Loucy (cell line): ENCODE results near the gene SMC4.

Experiments
- H2AFZ ChIP-seq: fragments of 200-600 bp; sonication (generic); 2 replicates; pipeline ENCODE4 v1.6.0; 2016; ENCODE audit warnings: antibody characterized with exemption, mild to moderate bottlenecking, low read length, moderate library complexity
- H3F3A ChIP-seq: fragments of 200-600 bp; 2 replicates; pipeline ENCODE4 v1.6.0; 2016; ENCODE audit warnings: antibody characterized with exemption, low read depth, mild to moderate bottlenecking
- H3K27me3 ChIP-seq: fragments of 200-600 bp; sonication (generic); 2 replicates; pipeline ENCODE4 v1.6.1; 2014; ENCODE audit warnings: low read length, mild to moderate bottlenecking; ENCODE audit not compliant: insufficient read depth, poor library complexity, severe bottlenecking
- H3K36me3 ChIP-seq: fragments of 200-600 bp; sonication (generic); 2 replicates; pipeline ENCODE4 v1.6.1; 2016; ENCODE audit warnings: low read length; ENCODE audit not compliant: insufficient read depth
- H3K4me1 ChIP-seq: fragments of 200-600 bp; sonication (generic); 2 replicates; pipeline ENCODE4 v1.5.1; 2014; ENCODE audit warnings: low read length, mild to moderate bottlenecking; ENCODE audit not compliant: insufficient read depth, poor library complexity, severe bottlenecking
- H3K4me2 ChIP-seq: fragments of 200-600 bp; sonication (generic); 2 replicates; pipeline ENCODE4 v1.6.0; 2014; ENCODE audit warnings: antibody characterized with exemption, low read length, low read depth, mild to moderate bottlenecking; ENCODE audit not compliant: poor library complexity, severe bottlenecking
- H3K4me3 ChIP-seq: fragments of 200-600 bp; sonication (generic); 2 replicates; pipeline ENCODE4 v1.5.1; 2014; ENCODE audit warnings: low read length, mild to moderate bottlenecking, mixed read lengths; ENCODE audit not compliant: poor library complexity, severe bottlenecking
- H3K79me2 ChIP-seq: fragments of 200-600 bp; sonication (generic); 2 replicates; pipeline ENCODE4 v1.6.1; 2014; ENCODE audit warnings: low read length; ENCODE audit not compliant: insufficient read depth
- H3K9ac ChIP-seq: fragments of 200-600 bp; sonication (generic); 2 replicates; pipeline ENCODE4 v1.6.0; 2014; ENCODE audit warnings: mild to moderate bottlenecking, low read depth, low read length, moderate library complexity; ENCODE audit not compliant: poor library complexity, severe bottlenecking
- H3K9me2 ChIP-seq: fragments of 200-600 bp; sonication (generic); replicated peaks from 2 replicates; pipeline ENCODE4 v1.6.1; 2016; ENCODE audit warnings: low read depth, low read length, mixed read lengths
- H3K9me3 ChIP-seq: fragments of 200-600 bp; sonication (generic); 2 replicates; pipeline ENCODE4 v1.6.1; 2014; ENCODE audit warnings: mild to moderate bottlenecking, antibody characterized with exemption, low read length, low read depth; ENCODE audit not compliant: insufficient read depth
- H4K20me1 ChIP-seq: fragments of 200-600 bp; sonication (generic); 2 replicates; pipeline ENCODE4 v1.6.0; 2014; ENCODE audit warnings: antibody characterized with exemption, low read length, mild to moderate bottlenecking; ENCODE audit not compliant: insufficient read depth, poor library complexity, severe bottlenecking
- EZH2phosphoT487 ChIP-seq: fragments of 200-600 bp; IDR thresholded peaks from 2 replicates; pipeline ENCODE4 v1.6.1; 2018; ENCODE audit warnings: antibody characterized with exemption, mild to moderate bottlenecking, moderate library complexity, borderline replicate concordance
- TF ChIP-seq, protein P1 (sequence below): fragments of 200-600 bp; sonication (generic); conservative IDR thresholded peaks from 2 replicates; pipeline ENCODE4 v1.5.1; 2014; ENCODE audit warnings: mild to moderate bottlenecking, antibody characterized with exemption, low read length

Gene SMC4

DNA sequence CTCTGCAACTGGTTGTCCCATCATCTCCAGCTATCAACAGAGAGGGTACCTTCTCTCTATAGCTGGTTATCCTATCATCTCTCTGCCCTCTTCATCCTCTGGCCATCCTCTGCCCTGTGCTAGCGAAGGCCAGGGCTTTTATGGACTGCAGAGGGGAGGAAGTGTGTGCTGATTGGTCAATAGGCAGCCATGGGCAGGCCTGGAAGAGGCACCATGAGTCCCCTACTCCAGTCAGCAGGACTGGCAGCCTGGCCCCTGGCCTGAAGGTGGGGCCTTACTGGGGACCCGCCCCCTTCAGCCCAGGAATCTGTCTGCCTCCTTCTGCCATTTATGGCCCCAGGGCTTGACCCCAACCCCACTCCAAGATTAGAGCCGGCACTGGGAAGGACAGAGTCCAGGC lies 60.6 kb downstream of the SMC4 start:
- Histone ChIP-seq H4K20me1 (no peaks in the 10 kb centered on the region), H3K9me3 (no peaks in the 10 kb centered on the region), H3F3A (no peaks in the 10 kb centered on the region), H3K4me2 (no peak overlapping the region), H3K79me2 (no peaks in the 10 kb centered on the region), H3K27me3 (no peaks in the 10 kb centered on the region), H3K36me3 (no peaks in the 10 kb centered on the region), H2AFZ (no peak overlapping the region), H3K9me2 (no peaks in the 10 kb centered on the region), H3K9ac (no peak overlapping the region), H3K4me3 (no peak overlapping the region), H3K4me1 (no peaks in the 10 kb centered on the region)
- TF ChIP-seq EZH2phosphoT487 = no peak
- TF ChIP-seq, protein P1, sequence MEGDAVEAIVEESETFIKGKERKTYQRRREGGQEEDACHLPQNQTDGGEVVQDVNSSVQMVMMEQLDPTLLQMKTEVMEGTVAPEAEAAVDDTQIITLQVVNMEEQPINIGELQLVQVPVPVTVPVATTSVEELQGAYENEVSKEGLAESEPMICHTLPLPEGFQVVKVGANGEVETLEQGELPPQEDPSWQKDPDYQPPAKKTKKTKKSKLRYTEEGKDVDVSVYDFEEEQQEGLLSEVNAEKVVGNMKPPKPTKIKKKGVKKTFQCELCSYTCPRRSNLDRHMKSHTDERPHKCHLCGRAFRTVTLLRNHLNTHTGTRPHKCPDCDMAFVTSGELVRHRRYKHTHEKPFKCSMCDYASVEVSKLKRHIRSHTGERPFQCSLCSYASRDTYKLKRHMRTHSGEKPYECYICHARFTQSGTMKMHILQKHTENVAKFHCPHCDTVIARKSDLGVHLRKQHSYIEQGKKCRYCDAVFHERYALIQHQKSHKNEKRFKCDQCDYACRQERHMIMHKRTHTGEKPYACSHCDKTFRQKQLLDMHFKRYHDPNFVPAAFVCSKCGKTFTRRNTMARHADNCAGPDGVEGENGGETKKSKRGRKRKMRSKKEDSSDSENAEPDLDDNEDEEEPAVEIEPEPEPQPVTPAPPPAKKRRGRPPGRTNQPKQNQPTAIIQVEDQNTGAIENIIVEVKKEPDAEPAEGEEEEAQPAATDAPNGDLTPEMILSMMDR = no peak

DNA sequence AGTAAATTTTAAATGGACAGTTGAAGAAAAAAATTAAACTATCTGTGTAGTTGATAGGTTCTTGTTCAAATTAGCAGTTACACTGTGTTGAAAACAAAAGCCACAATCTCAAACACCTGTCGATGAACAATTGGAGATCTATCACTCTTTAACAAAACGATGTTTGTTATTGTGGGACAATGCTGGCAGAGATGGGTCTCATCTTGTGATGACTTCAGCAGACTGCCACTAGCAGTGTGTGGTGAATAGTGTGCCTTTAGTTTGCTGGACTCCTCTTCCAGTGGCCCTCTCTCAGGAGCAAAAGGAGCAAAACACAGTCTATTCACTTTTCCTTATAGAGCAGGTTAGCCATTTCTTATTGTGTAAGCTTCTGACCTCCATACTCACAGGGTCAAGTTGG lies 64.9 kb downstream of the SMC4 start:
- Histone ChIP-seq H3K9ac (no peak overlapping the region), H4K20me1 (no peaks in the 10 kb centered on the region), H3F3A (no peaks in the 10 kb centered on the region), H3K79me2 (no peaks in the 10 kb centered on the region), H3K27me3 (no peaks in the 10 kb centered on the region), H3K9me2 (no peaks in the 10 kb centered on the region), H3K4me2 (no peak overlapping the region), H3K4me3 (no peak overlapping the region), H3K36me3 (no peaks in the 10 kb centered on the region), H3K9me3 (no peaks in the 10 kb centered on the region), H3K4me1 (no peaks in the 10 kb centered on the region), H2AFZ (no peak overlapping the region)
- TF ChIP-seq, protein P1 = no peak
- no peak for TF ChIP-seq EZH2phosphoT487

DNA sequence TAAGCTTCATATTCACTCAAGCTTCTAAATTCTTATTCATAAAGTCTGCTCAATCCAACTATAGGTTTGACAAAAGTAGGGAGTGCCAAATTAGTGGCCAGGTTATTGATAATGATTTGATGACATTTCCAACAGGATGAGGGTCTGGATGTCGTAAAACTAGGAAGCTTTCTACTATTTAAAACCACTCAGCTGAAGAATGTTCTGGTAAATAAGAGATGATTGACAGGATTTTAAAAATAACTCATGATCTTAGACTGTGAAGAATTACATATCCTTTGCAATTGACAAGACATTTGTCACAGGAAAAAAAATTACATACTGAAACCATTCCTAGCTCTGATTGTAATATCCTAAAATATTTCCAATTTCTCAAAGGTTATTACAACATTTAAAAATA lies 65.5 kb downstream of the SMC4 start:
- Histone ChIP-seq H3K4me1 (no peaks in the 10 kb centered on the region), H3F3A (no peaks in the 10 kb centered on the region), H3K4me3 (no peak overlapping the region), H3K36me3 (no peaks in the 10 kb centered on the region), H3K9me3 (no peaks in the 10 kb centered on the region), H2AFZ (no peak overlapping the region), H3K9me2 (no peaks in the 10 kb centered on the region), H3K27me3 (no peaks in the 10 kb centered on the region), H3K4me2 (no peak overlapping the region), H3K9ac (no peak overlapping the region), H3K79me2 (no peaks in the 10 kb centered on the region), H4K20me1 (no peaks in the 10 kb centered on the region)
- no peak for TF ChIP-seq EZH2phosphoT487
- TF ChIP-seq, protein P1 = no peak
